HCT116 (cell line): Measurements from ENCODE around the gene RARS2.

Experiments
- CEBPB ChIP-seq: IDR thresholded peaks from 2 replicates; pipeline ENCODE4 v1.6.1; 2012; ENCODE audit warnings: low read depth
- EGR1 ChIP-seq: IDR thresholded peaks from 2 replicates; pipeline ENCODE4 v1.6.1; 2012; ENCODE audit warnings: low read depth
- EZH2 ChIP-seq: fragments of 200-600 bp; sonication (generic); IDR thresholded peaks from 2 replicates; pipeline ENCODE4 v1.6.1; 2017; ENCODE audit warnings: antibody characterized with exemption, mixed run types
- EZH2phosphoT487 ChIP-seq: fragments of 200-600 bp; IDR thresholded peaks from 2 replicates; pipeline ENCODE4 v1.6.1; 2018; ENCODE audit warnings: antibody characterized with exemption, borderline replicate concordance
- FOSL1 ChIP-seq: IDR thresholded peaks from 2 replicates; pipeline ENCODE4 v1.6.1; 2012; ENCODE audit warnings: low read depth
- POLR2A ChIP-seq: IDR thresholded peaks from 2 replicates; pipeline ENCODE4 v1.7.0; 2011; ENCODE audit warnings: borderline replicate concordance; ENCODE audit not compliant: insufficient read depth, insufficient read length; ENCODE audit errors: extremely low read depth
- POLR2AphosphoS5 ChIP-seq: IDR thresholded peaks from 2 replicates; pipeline ENCODE4 v1.6.1; 2011; ENCODE audit warnings: mild to moderate bottlenecking, low read depth, low read length, moderate library complexity
- RAD21 ChIP-seq: IDR thresholded peaks from 2 replicates; pipeline ENCODE4 v1.6.1; 2012; ENCODE audit warnings: low read depth, mild to moderate bottlenecking
- YY1 ChIP-seq: IDR thresholded peaks from 2 replicates; pipeline ENCODE4 v1.6.1; 2011; ENCODE audit warnings: low read length, low read depth, moderate library complexity, mild to moderate bottlenecking; ENCODE audit not compliant: insufficient replicate concordance; ENCODE audit errors: extremely low read depth
- TF ChIP-seq, protein P1 (sequence below), 3 experiments: fragments of 200-600 bp in 1 of 3; sonication (generic) in 1 of 3; IDR thresholded peaks in 2 of 3; conservative IDR thresholded peaks in 1 of 3; 2 replicates each; pipeline ENCODE4 v1.5.1; 2012 to 2017; ENCODE audit warnings: low read depth in 2 of 3, low read length in 2 of 3, antibody characterized with exemption in 1 of 3, borderline replicate concordance in 1 of 3, control low read depth in 1 of 3, mild to moderate bottlenecking in 1 of 3, mixed read lengths in 1 of 3, mixed run types in 1 of 3, moderate library complexity in 1 of 3; ENCODE audit not compliant: insufficient read depth in 1 of 3
- TF ChIP-seq, protein P2 (sequence below): IDR thresholded peaks from 2 replicates; pipeline ENCODE4 v1.6.1; 2012
- TF ChIP-seq, protein P3 (sequence below): IDR thresholded peaks from 2 replicates; pipeline ENCODE4 v1.6.1; 2012; ENCODE audit warnings: low read depth
- TF ChIP-seq, protein P4 (sequence below): IDR thresholded peaks from 2 replicates; pipeline ENCODE4 v1.6.1; 2012

DNA sequence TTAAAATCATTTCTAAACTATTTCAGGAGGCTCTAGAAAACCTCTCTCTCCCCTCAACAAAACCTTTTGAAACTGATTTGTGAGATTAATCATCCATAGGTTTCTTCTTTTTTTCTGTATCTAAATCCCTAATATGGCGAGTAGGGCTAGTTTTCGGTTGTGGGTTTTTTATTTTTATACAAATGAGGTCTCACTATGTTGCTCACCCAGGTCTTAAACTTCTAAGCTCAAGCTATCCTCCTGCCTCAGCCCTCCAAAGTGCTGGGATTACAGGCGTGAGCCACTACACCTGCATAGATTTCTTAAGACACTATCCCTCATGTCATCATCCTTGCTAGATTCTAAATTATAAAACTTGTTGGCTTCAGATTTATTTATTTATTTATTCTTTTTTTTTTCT is 44.1 kb upstream of the RARS2 start:
- no peak for TF ChIP-seq EGR1
- TF ChIP-seq POLR2A: no peak
- TF ChIP-seq, protein P1, sequence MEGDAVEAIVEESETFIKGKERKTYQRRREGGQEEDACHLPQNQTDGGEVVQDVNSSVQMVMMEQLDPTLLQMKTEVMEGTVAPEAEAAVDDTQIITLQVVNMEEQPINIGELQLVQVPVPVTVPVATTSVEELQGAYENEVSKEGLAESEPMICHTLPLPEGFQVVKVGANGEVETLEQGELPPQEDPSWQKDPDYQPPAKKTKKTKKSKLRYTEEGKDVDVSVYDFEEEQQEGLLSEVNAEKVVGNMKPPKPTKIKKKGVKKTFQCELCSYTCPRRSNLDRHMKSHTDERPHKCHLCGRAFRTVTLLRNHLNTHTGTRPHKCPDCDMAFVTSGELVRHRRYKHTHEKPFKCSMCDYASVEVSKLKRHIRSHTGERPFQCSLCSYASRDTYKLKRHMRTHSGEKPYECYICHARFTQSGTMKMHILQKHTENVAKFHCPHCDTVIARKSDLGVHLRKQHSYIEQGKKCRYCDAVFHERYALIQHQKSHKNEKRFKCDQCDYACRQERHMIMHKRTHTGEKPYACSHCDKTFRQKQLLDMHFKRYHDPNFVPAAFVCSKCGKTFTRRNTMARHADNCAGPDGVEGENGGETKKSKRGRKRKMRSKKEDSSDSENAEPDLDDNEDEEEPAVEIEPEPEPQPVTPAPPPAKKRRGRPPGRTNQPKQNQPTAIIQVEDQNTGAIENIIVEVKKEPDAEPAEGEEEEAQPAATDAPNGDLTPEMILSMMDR (IDR thresholded peaks at IDR 0.05 in 2 of 3, conservative IDR thresholded peaks at IDR 0.05 in 1 of 3; ENCODE audit: borderline replicate concordance in 1 of 3, insufficient read depth in 1 of 3, low read depth in 2 of 3, low read length in 2 of 3): no peak
- TF ChIP-seq, protein P2, sequence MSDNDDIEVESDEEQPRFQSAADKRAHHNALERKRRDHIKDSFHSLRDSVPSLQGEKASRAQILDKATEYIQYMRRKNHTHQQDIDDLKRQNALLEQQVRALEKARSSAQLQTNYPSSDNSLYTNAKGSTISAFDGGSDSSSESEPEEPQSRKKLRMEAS: no peak
- TF ChIP-seq, protein P3, sequence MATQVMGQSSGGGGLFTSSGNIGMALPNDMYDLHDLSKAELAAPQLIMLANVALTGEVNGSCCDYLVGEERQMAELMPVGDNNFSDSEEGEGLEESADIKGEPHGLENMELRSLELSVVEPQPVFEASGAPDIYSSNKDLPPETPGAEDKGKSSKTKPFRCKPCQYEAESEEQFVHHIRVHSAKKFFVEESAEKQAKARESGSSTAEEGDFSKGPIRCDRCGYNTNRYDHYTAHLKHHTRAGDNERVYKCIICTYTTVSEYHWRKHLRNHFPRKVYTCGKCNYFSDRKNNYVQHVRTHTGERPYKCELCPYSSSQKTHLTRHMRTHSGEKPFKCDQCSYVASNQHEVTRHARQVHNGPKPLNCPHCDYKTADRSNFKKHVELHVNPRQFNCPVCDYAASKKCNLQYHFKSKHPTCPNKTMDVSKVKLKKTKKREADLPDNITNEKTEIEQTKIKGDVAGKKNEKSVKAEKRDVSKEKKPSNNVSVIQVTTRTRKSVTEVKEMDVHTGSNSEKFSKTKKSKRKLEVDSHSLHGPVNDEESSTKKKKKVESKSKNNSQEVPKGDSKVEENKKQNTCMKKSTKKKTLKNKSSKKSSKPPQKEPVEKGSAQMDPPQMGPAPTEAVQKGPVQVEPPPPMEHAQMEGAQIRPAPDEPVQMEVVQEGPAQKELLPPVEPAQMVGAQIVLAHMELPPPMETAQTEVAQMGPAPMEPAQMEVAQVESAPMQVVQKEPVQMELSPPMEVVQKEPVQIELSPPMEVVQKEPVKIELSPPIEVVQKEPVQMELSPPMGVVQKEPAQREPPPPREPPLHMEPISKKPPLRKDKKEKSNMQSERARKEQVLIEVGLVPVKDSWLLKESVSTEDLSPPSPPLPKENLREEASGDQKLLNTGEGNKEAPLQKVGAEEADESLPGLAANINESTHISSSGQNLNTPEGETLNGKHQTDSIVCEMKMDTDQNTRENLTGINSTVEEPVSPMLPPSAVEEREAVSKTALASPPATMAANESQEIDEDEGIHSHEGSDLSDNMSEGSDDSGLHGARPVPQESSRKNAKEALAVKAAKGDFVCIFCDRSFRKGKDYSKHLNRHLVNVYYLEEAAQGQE: no peak
- no peak for TF ChIP-seq EZH2
- no peak for TF ChIP-seq POLR2AphosphoS5
- no peak for TF ChIP-seq RAD21
- no peak for TF ChIP-seq CEBPB
- no peak for TF ChIP-seq EZH2phosphoT487
- TF ChIP-seq, protein P4, sequence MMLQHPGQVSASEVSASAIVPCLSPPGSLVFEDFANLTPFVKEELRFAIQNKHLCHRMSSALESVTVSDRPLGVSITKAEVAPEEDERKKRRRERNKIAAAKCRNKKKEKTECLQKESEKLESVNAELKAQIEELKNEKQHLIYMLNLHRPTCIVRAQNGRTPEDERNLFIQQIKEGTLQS: no peak
- TF ChIP-seq YY1: no peak
- no peak for TF ChIP-seq FOSL1
